ENCODE results near the gene CAMTA1. TPM values are rescaled to one million over a fixed set of nuclear protein-coding genes. Genes with fewer than 3 reads are reported as not detected.
"Not testable (repeated sequence)": the region's sequence is repeated elsewhere in the genome, so short reads cannot be mapped to it uniquely, and the experiment has no call there.

The CAMTA1 gene
- total RNA-seq, 2 donors from 2014 or later, result 36.7 to 51.9 TPM

DNA sequence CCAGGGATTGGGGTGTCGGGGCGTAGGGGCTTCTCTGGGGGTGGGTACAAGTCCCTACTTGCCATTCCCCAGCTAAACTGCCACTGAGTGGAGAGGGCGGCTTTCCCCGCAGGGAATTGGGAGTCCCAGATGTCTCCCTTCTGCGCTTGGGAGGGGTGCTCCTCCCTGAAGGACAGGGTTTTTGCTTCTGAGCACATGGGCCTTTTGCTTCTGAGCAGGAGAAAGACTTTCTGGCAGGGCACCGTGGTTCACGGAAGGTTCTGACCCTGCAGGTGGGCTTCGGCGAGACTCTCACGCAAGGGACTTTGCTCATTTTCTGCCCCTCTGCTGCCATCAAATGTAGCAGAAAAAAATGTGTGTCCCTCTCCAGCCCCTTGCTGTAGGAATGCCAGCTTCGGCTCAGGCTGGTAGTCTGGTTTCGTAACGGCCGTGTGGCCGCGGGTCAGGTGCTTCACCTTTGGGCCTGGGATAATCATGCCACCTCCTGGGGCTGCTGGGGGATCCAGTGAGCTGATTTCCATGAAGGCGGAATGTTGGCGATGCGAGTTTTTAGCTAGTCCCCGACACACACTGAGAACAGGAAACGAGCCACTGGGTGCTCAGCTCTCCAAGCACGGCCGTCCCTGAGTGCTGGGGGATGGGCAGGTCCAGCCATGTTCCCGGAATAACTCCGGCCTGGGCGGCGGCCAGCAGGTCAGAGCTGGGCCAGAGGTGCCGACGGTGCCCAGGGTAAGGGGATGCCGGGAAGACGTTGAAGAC, 364.0 kb downstream of the CAMTA1 start:
- no peaks in the 10 kb centered on the region for H3K36me3 Mint-ChIP-seq (ENCODE audit: low read depth)
- H3K9me3 Mint-ChIP-seq, result no peaks in the 10 kb centered on the region
- H3K27me3 Mint-ChIP-seq, result peaks cover 10% of the 10 kb centered on the region
- ATAC-seq (replicated peaks), result no peak
- H3K27ac Mint-ChIP-seq, result no peak overlapping the region
- no peaks in the 10 kb centered on the region for H3K4me1 Mint-ChIP-seq
- H3K4me3 Mint-ChIP-seq, result no peak overlapping the region

DNA sequence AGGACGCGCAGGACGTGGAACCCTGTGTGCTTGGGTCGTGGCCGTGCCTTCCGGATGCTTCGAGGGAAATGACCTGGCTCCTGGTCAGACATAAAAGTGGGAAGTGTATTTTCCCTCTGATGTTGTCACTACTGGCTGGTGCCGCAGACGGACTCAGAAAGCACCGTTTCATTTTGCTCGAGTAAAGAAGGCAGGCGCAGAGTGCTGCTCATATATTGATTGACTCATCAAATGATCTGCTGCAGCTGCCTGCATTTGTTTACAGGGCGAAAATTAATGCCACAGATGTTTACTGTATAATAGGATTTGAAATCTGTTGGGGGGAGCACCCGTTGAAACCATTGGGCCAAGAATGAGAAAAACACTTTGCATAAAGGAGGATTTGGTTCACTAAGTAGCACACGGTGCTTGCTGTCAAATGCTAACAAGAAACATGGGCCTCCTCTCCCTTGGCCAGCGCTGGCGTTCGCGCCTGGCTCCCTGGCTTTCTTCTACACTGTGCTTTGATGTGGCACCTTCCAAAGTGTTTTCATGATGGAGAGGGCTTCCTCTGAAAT, 365.5 kb downstream of the CAMTA1 start:
- Mint-ChIP-seq H3K27me3 (peaks cover 12% of the 10 kb centered on the region), H3K4me1 (no peaks in the 10 kb centered on the region), H3K27ac (no peak overlapping the region), H3K9me3 (no peaks in the 10 kb centered on the region), H3K4me3 (no peak overlapping the region), H3K36me3 (ENCODE audit: low read depth) (no peaks in the 10 kb centered on the region)
- ATAC-seq (replicated peaks), result no peak

DNA sequence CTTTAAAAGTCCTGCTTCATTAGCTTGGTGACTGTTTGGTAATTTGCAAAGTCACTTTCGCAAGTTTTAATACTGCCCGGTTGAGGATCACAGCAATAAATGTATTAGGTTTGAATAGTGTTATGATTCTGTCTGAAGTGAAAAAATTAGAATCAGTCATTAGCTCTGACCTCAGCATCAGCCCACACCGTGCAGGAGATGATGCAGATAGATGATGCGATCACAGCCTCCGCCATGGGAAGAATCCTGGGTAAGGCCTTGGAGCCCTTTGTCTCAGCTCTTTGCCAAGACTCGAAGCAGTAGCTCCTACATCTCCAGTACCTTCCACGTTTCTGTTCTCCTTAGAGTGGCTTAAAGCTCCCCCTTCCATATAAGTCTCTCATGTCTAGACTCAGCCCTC, 366.7 kb downstream of the CAMTA1 start:
- Mint-ChIP-seq H3K9me3 (no peaks in the 10 kb centered on the region), H3K4me3 (no peak overlapping the region), H3K4me1 (no peaks in the 10 kb centered on the region), H3K36me3 (ENCODE audit: low read depth) (no peaks in the 10 kb centered on the region), H3K27ac (no peak overlapping the region), H3K27me3 (peaks cover 12% of the 10 kb centered on the region)
- ATAC-seq (replicated peaks), result no peak

DNA sequence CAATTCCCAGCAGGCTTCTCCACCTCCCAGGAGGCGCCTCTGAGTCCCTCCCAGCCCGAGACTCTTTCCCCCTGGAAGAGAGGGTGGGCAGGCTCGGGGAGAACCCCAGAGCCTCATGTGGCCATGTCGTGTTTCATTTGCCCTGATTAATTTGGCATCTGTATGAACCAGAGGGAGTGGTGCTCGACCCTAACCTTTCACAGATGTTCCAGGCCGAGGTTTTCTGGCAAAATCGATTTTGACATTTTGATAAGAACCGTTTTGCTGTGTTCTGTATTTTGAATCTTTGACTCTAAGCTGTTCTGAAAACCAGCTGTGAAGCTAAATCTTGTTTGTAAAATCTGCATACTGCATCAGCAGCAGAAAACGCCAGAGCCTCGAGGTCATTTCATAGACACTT, 367.4 kb downstream of the CAMTA1 start:
- no peaks in the 10 kb centered on the region for H3K4me1 Mint-ChIP-seq
- H3K4me3 Mint-ChIP-seq, result no peak overlapping the region
- H3K9me3 Mint-ChIP-seq, result no peaks in the 10 kb centered on the region
- peaks cover 12% of the 10 kb centered on the region for H3K27me3 Mint-ChIP-seq
- no peak for ATAC-seq (replicated peaks)
- no peak overlapping the region for H3K27ac Mint-ChIP-seq
- H3K36me3 Mint-ChIP-seq (ENCODE audit: low read depth), result no peaks in the 10 kb centered on the region

DNA sequence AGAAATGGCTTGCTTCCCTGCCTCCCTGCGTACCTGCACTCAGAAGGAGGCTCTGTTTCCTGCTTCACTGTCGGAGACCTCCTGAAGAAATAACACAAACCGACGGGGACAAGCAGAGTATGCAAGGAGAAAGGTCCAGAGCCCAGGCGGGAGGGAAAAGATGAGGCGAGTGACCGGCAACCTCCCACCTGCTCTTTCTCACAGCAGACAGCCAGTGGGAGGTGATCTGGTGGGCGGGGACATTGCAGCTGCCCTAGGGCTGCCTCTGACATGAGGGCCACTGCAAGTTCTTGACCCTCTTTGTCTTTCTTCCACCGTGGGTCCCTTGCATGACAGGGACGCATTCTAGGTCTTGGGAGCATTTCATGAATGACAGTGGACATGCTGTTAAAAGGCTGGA, 368.2 kb downstream of the CAMTA1 start:
- no peak overlapping the region for H3K27ac Mint-ChIP-seq
- H3K36me3 Mint-ChIP-seq (ENCODE audit: low read depth), result no peaks in the 10 kb centered on the region

DNA sequence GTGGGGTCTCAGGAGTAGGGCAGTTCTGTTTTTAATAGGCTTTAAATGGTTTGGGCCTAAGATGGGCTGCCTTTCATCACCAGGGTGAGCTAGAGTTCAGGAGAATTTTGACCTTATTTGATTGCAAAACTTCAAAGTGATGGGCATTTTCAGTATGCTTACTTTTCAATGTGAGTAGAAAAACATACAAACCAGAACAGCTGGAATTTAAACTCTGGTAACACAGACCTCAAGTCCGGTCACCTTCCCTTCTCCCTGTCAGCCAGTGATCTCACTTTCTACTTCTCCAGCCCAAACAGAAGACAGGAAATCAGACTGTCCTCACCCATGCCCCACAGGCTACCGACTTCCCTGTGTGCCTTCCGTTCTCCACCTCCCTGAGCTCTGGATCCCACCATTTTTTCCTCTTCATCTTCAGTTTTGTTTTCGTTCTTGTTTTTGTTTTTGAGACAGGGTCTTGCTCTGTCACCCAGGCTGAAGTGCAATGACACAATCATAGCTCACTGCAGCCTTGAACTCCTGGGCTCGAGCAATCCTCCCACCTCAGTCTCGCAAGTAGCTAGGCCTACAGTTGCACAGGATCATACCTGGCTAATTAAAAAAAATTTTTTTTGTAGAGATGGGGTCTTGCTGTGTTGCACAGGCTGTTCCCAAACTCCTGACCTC, 374.0 kb downstream of the CAMTA1 start:
- no peaks in the 10 kb centered on the region for H3K36me3 Mint-ChIP-seq (ENCODE audit: low read depth)

More for the DNA sequence above, 368.2 kb downstream of the CAMTA1 start:
- no peak overlapping the region for H3K4me3 Mint-ChIP-seq
- ATAC-seq (replicated peaks), result no peak
- H3K4me1 Mint-ChIP-seq, result no peaks in the 10 kb centered on the region
- H3K9me3 Mint-ChIP-seq, result no peaks in the 10 kb centered on the region
- H3K27me3 Mint-ChIP-seq, result peaks cover 12% of the 10 kb centered on the region

DNA sequence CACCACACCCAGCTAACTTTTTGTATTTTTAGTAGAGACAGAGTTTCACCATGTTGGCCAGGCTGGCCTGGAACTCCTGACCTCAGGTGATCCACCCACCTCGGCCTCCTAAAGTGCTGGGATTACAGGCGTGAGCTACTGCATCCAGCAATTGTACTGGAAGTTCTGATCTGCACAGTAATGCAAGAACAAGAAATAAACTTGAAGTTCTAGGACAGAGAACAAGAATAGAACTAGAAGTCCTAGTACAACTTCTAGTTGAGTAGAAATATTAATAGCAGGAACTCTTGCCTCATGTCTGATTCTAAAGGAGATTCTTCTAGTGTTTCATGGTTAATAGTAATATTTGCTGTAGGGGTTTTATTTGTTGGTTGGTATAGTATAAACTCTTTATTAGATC, 383.3 kb downstream of the CAMTA1 start:
- H3K27ac Mint-ChIP-seq; H3K36me3 Mint-ChIP-seq (ENCODE audit: low read depth); H3K4me1 Mint-ChIP-seq; ATAC-seq (replicated peaks); H3K4me3 Mint-ChIP-seq; H3K9me3 Mint-ChIP-seq: not testable (repeated sequence)
- H3K27me3 Mint-ChIP-seq, result peaks cover 27% of the 10 kb centered on the region

More for the DNA sequence above, 374.0 kb downstream of the CAMTA1 start:
- no peak overlapping the region for H3K27ac Mint-ChIP-seq
- H3K9me3 Mint-ChIP-seq, result peaks cover 6% of the 10 kb centered on the region
- no peaks in the 10 kb centered on the region for H3K4me1 Mint-ChIP-seq
- no peak for ATAC-seq (replicated peaks)
- H3K27me3 Mint-ChIP-seq, result peaks cover 19% of the 10 kb centered on the region
- H3K4me3 Mint-ChIP-seq, result no peak overlapping the region

DNA sequence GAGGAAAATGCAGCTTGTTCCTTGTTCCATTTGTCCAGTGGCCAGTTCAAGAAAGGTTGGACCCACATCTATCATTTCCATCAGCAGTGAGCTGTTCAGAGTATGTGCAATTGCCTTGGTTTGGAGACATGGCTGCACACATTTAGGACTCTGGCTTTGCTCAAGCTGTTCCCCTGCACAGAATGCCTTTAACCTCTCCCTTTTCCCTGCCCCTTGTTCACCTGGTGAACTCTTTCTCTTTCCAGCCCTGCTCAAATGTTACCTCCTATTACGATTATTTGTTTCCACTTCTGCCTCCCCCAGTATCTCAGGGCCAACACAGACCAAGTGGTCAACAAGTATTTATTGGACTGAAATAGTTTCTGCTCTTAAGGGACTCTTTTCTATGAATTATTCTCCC, 385.9 kb downstream of the CAMTA1 start:
- Mint-ChIP-seq H3K4me3 (no peak overlapping the region), H3K9me3 (no peaks in the 10 kb centered on the region), H3K36me3 (ENCODE audit: low read depth) (no peaks in the 10 kb centered on the region), H3K27ac (no peak overlapping the region), H3K27me3 (peaks cover 28% of the 10 kb centered on the region), H3K4me1 (no peaks in the 10 kb centered on the region)
- no peak for ATAC-seq (replicated peaks)

DNA sequence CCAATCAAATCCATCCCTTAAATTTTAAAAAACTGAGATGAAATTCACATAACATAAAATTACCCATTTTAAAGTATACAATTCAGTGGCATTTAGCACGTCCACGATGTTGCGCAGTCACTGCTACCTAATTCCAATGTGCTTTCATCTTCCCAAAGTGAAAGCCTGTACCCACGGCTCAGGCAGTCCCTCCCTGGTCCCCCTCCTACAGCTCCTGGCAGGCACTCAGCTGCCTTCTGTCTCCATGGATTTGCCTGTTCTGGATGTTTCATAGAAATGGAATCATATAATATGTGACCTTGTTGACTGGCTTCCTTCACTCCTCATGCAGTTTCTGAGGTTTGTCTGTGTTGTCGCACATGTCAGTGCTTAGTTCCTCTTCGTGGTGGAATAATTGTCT, 386.3 kb downstream of the CAMTA1 start:
- H3K4me1 Mint-ChIP-seq, result no peaks in the 10 kb centered on the region
- no peak overlapping the region for H3K4me3 Mint-ChIP-seq
- no peak for ATAC-seq (replicated peaks)
- no peaks in the 10 kb centered on the region for H3K9me3 Mint-ChIP-seq
- no peaks in the 10 kb centered on the region for H3K36me3 Mint-ChIP-seq (ENCODE audit: low read depth)
- H3K27me3 Mint-ChIP-seq, result peaks cover 25% of the 10 kb centered on the region
- H3K27ac Mint-ChIP-seq, result no peak overlapping the region

DNA sequence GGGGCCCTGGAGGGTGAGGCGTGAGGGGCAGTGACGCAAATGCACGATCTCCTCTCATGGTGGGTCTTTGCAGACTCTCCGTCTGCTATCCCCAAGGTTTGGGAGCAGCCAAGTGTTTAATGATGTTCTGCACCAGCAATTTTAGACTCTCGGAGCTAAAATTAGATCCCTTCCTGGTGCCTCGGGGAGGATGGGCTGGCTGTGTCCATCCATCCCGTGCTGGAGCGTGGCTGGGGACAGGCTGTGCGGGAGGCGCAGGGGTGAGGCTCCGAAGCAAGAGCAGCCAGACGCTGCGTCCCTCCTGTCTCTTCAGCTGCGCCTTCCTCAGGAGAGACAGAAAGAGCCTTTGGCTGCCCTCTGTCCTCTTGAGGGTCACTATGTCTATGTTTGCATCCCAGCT, 387.6 kb downstream of the CAMTA1 start:
- H3K4me1 Mint-ChIP-seq, result peaks cover 2% of the 10 kb centered on the region
- H3K4me3 Mint-ChIP-seq, result no peak overlapping the region
- no peak overlapping the region for H3K27ac Mint-ChIP-seq
- H3K36me3 Mint-ChIP-seq (ENCODE audit: low read depth), result no peaks in the 10 kb centered on the region
- H3K9me3 Mint-ChIP-seq, result peaks cover 1% of the 10 kb centered on the region
- peaks cover 28% of the 10 kb centered on the region for H3K27me3 Mint-ChIP-seq
- ATAC-seq (replicated peaks), result no peak

DNA sequence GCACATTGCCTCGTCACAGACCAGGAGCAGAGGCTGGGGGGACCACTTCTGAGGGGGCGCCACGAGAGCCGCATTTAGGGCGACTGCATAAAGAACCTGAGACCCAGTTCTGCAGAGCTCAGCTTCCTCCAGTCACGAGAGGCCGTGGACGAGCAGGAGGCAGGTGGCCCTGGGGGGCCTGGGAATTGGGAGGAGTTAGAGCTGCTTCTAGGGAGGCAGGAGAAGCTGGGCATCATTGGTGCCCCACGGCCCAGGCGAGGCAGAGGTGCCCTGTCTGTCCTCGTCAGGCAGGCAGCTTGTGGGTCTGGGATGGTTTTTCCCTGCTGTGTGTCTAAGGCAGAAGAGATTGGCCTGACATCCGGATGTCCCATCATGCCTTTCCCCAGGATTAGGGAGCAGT, 389.3 kb downstream of the CAMTA1 start:
- peaks cover 7% of the 10 kb centered on the region for H3K9me3 Mint-ChIP-seq
- H3K27me3 Mint-ChIP-seq, result peaks cover 33% of the 10 kb centered on the region
- no peaks in the 10 kb centered on the region for H3K36me3 Mint-ChIP-seq (ENCODE audit: low read depth)
- no peak overlapping the region for H3K4me3 Mint-ChIP-seq
- no peak for ATAC-seq (replicated peaks)
- H3K27ac Mint-ChIP-seq, result no peak overlapping the region
- peaks cover 6% of the 10 kb centered on the region for H3K4me1 Mint-ChIP-seq

DNA sequence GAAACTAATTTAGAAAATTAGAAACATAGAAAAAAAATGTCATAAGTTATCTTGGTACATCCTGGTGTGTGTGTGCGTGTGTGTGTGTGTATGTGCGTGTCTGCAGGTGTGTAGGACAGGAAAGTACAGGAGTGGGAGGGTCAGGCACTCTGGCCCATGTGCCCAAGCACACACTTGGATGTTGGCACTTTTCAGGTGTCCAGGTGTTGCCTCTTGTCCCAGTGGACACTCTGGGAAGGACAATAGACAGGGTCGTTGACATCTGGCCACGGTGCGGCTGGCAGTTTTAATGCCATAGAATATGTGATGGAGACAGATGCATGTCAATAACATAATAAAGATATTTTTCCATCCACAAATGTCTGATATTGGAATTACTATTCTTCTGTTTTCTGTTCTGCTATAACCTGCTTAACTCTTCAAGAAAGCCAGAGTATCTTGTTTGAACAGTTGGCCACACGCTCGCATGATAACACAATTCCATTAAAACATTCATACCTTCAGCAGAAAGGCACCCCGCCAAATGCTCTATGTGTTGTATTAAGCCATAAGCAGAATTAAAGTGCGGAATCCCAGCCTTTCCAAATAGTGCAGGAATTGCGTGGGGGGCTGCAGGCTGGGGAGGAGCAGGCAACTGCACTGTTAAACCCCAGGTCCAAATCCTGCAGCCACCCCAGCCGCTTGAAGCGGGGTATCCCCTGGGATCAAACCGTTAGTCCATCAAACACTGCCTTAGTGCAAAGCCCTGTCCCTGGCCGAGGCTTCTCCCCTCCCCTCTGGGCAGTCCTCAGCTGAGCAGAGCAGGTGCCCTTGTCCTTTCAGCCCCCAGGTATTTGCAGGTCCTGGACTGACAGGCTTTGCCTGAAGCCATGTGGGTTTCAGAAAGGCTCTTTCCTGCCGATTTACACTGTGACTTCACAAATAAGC, 390.0 kb downstream of the CAMTA1 start:
- Mint-ChIP-seq H3K27ac (no peak overlapping the region), H3K27me3 (peaks cover 37% of the 10 kb centered on the region), H3K36me3 (ENCODE audit: low read depth) (no peaks in the 10 kb centered on the region), H3K9me3 (peaks cover 12% of the 10 kb centered on the region), H3K4me1 (peaks cover 6% of the 10 kb centered on the region), H3K4me3 (no peak overlapping the region)
- ATAC-seq (replicated peaks), result no peak

DNA sequence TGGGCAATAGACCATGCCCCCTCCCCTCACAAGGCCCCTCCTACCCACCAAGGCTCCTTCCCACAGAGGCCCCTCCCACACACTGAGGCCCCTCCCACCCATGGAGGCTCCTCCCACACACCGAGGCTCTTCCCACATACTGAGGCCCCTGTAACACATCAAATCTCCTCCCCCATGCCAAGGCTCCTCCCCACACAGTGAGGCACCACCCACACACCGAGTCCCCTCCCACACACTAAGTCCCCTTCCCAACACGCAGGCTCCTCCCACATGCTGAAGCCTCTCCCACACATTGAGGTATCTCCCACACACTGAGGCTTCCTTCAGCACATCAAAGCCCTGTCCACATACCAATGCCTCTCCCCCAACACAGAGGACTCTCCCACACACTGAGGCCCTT, 391.8 kb downstream of the CAMTA1 start:
- Mint-ChIP-seq H3K36me3 (ENCODE audit: low read depth) (no peaks in the 10 kb centered on the region), H3K9me3 (peaks cover 12% of the 10 kb centered on the region), H3K27ac (no peak overlapping the region), H3K4me1 (peaks cover 6% of the 10 kb centered on the region), H3K4me3 (no peak overlapping the region), H3K27me3 (peaks cover 24% of the 10 kb centered on the region)
- ATAC-seq (replicated peaks), result no peak

DNA sequence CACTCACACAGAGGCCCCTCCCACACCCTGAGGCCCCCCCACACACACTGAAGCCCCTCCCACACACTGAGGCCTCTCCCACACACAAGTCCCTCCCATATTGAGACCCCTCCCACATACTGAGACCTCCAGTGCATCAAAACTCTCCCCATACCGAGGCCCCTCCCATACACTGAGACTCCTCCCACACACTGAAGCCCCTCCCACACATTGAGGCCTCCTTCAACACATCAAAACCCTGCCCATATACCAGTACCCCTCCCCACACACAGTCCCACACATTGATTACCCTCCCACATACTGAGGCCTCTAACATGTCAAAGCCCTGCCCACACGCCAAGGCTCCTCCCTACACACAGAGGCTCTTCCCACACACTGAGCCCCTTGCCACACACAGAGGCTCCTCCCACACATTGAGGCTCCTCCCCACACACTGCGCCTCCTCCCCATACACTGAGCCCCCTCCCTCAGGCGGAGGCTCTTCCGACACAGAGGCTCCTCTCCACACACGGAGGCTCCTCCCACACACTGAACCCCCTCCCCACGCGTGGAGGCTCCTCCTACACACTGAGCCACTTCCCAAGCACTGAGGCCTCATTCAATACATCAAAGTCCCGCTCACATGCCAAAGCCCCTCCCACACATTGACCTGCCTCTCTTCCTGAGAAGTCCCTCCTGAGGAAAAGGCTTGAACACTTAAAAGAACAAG, 392.3 kb downstream of the CAMTA1 start:
- Mint-ChIP-seq H3K27me3 (peaks cover 24% of the 10 kb centered on the region), H3K36me3 (ENCODE audit: low read depth) (no peaks in the 10 kb centered on the region), H3K4me1 (peaks cover 6% of the 10 kb centered on the region), H3K9me3 (peaks cover 12% of the 10 kb centered on the region), H3K4me3 (no peak overlapping the region), H3K27ac (no peak overlapping the region)
- ATAC-seq (replicated peaks), result no peak

Measured in activated T-helper 17 cell treated with anti-CD3 and anti-CD28 coated beads, Interleukin-2, amount 50 U/mL, for 72 hours (primary cell).